H1 (cell line): ENCODE measurements around the gene SEPTIN7. TPM values are rescaled to one million over a fixed set of nuclear protein-coding genes. Genes with fewer than 3 reads are reported as not detected.

Source experiments
- CTCF ChIA-PET: fragments of 300-600 bp; sonication (Branson Sonifier 250); formaldehyde crosslinking; loops from one replicate; lab custom pipeline; 2021; ENCODE audit not compliant: partially characterized antibody; lab: Charles Lee
- POLR2A ChIA-PET: fragments of 300-600 bp; sonication (Branson Sonifier 250); formaldehyde crosslinking; loops from one replicate; lab custom pipeline; 2021; ENCODE audit warnings: inconsistent platforms; ENCODE audit not compliant: partially characterized antibody; lab: Charles Lee
- DNase-seq, 2 experiments: peaks; one replicate each; pipeline versions ENCODE4 v3.0.0 to v3.0.0-alpha.2; 2010 to 2022; ENCODE audit warnings: low spot score in 2 of 2, low read depth in 1 of 2, mixed read lengths in 1 of 2
- FAIRE-seq: peaks from 2 replicates; lab custom pipeline; 2011; peaks lifted over from hg19 to GRCh38; lab: Jason Lieb, UNC
- H2AFZ ChIP-seq: 2 replicates; pipeline ENCODE4 v1.8.1; 2012; ENCODE audit warnings: low read length, inconsistent platforms
- H2AK5ac ChIP-seq: 2 replicates; pipeline ENCODE4 v1.6.1; 2013; ENCODE audit warnings: low read depth, low read length
- H2BK120ac ChIP-seq: replicated peaks from 2 replicates; pipeline ENCODE3; 2013; ENCODE audit warnings: low read depth, low read length, inconsistent platforms
- H2BK12ac ChIP-seq: 2 replicates; pipeline ENCODE4 v1.6.1; 2013; ENCODE audit warnings: low read depth, low read length
- H2BK15ac ChIP-seq: 2 replicates; pipeline ENCODE4 v1.6.1; 2013; ENCODE audit warnings: low read length
- H2BK20ac ChIP-seq: 2 replicates; pipeline ENCODE4 v1.6.1; 2013; ENCODE audit warnings: low read length
- H2BK5ac ChIP-seq: 2 replicates; pipeline ENCODE4 v1.6.1; 2013; ENCODE audit warnings: low read depth, low read length
- H3K14ac ChIP-seq: 2 replicates; pipeline ENCODE4 v1.6.1; 2013; ENCODE audit warnings: inconsistent platforms; ENCODE audit not compliant: insufficient read length
- H3K18ac ChIP-seq: 2 replicates; pipeline ENCODE4 v1.6.1; 2013; ENCODE audit warnings: low read length; ENCODE audit errors: extremely low read depth
- H3K23ac ChIP-seq: 2 replicates; pipeline ENCODE4 v1.6.1; 2013; ENCODE audit warnings: inconsistent platforms; ENCODE audit not compliant: insufficient read length
- H3K23me2 ChIP-seq: 2 replicates; pipeline ENCODE4 v1.6.1; 2013; ENCODE audit warnings: low read depth, low read length
- H3K27ac ChIP-seq: 2 replicates; pipeline ENCODE4 v1.6.1; 2011; ENCODE audit warnings: low read depth, low read length, inconsistent platforms
- H3K27me3 ChIP-seq, 4 experiments: replicated peaks in 1 of 4; 1 replicate in 1 of 4; 2 replicates in 3 of 4; pipeline versions ENCODE4 v1.6.1 to v1.8.1; 2011 to 2013; ENCODE audit warnings: low read length in 3 of 4, mild to moderate bottlenecking in 3 of 4, inconsistent platforms in 2 of 4, mixed read lengths in 2 of 4, moderate library complexity in 1 of 4; ENCODE audit not compliant: control insufficient read depth in 3 of 4, insufficient read depth in 3 of 4; ENCODE audit errors: extremely low read depth in 1 of 4
- H3K36me3 ChIP-seq, 4 experiments: 2 replicates each; pipeline versions ENCODE4 v1.6.1 to v1.8.1; 2011 to 2013; ENCODE audit warnings: mild to moderate bottlenecking in 4 of 4, low read length in 3 of 4, moderate library complexity in 2 of 4, control low read depth in 1 of 4, inconsistent platforms in 1 of 4; ENCODE audit not compliant: insufficient read depth in 4 of 4, control insufficient read depth in 2 of 4
- H3K4ac ChIP-seq: replicated peaks from 2 replicates; pipeline ENCODE3; 2013; ENCODE audit warnings: low read length, low read depth, mixed read lengths, inconsistent platforms; ENCODE audit not compliant: insufficient read length
- H3K4me1 ChIP-seq, 4 experiments: replicated peaks in 1 of 4; 1 replicate in 1 of 4; 2 replicates in 3 of 4; pipeline versions ENCODE4 v1.6.1 to v1.8.1; 2011 to 2013; ENCODE audit warnings: low read length in 3 of 4, inconsistent platforms in 2 of 4, mixed read lengths in 1 of 4; ENCODE audit not compliant: insufficient read depth in 4 of 4, control insufficient read depth in 3 of 4
- H3K4me2 ChIP-seq, 2 experiments: 2 replicates each; pipeline versions ENCODE4 v1.6.1 to v1.8.1; 2011 to 2013; ENCODE audit warnings: low read depth in 2 of 2, low read length in 2 of 2, control low read depth in 1 of 2, inconsistent platforms in 1 of 2, mild to moderate bottlenecking in 1 of 2; ENCODE audit not compliant: insufficient read depth in 1 of 2
- H3K4me3 ChIP-seq, 4 experiments: fragments of 200-600, 300-600 bp in 1 of 4; sonication (generic), shearing (Covaris generic), sonication (Bioruptor Twin) in 1 of 4; 2 replicates each; pipeline versions ENCODE4 v1.5.1 to v1.8.1; 2011 to 2016; ENCODE audit warnings: low read length in 4 of 4, low read depth in 3 of 4, control low read depth in 2 of 4, inconsistent platforms in 2 of 4, mild to moderate bottlenecking in 2 of 4, mixed read lengths in 1 of 4, moderate library complexity in 1 of 4; ENCODE audit not compliant: insufficient read depth in 2 of 4; ENCODE audit errors: extremely low read depth in 1 of 4
- H3K56ac ChIP-seq: replicated peaks from 2 replicates; pipeline ENCODE3; 2013; ENCODE audit warnings: low read depth, mild to moderate bottlenecking, mixed read lengths, low read length, inconsistent platforms; ENCODE audit not compliant: insufficient read length
- H3K79me1 ChIP-seq: 2 replicates; pipeline ENCODE4 v1.6.1; 2013; ENCODE audit warnings: low read depth, low read length, control low read depth
- H3K79me2 ChIP-seq, 2 experiments: 2 replicates each; pipeline versions ENCODE4 v1.6.1 to v1.8.1; 2012 to 2013; ENCODE audit warnings: low read length in 2 of 2, mild to moderate bottlenecking in 2 of 2, inconsistent platforms in 1 of 2; ENCODE audit not compliant: insufficient read depth in 2 of 2, control insufficient read depth in 1 of 2
- H3K9ac ChIP-seq, 4 experiments: replicated peaks in 1 of 4; 1 replicate in 1 of 4; 2 replicates in 3 of 4; pipeline versions ENCODE4 v1.6.1 to v1.8.1; 2011 to 2013; ENCODE audit warnings: low read depth in 3 of 4, low read length in 3 of 4, control low read depth in 2 of 4, mild to moderate bottlenecking in 2 of 4, moderate library complexity in 2 of 4, inconsistent platforms in 1 of 4; ENCODE audit errors: extremely low read depth in 1 of 4
- H3K9me3 ChIP-seq, 2 experiments: 2 replicates each; pipeline versions ENCODE4 v1.6.1 to v1.8.1; 2012 to 2013; ENCODE audit warnings: mild to moderate bottlenecking in 2 of 2, moderate library complexity in 2 of 2, control low read depth in 1 of 2, inconsistent platforms in 1 of 2, low read depth in 1 of 2, low read length in 1 of 2, mixed read lengths in 1 of 2; ENCODE audit not compliant: insufficient read depth in 2 of 2
- H4K20me1 ChIP-seq, 2 experiments: replicated peaks in 1 of 2; 2 replicates each; pipeline versions ENCODE3 to v1.8.1; 2011 to 2013; ENCODE audit warnings: inconsistent platforms in 2 of 2, low read length in 2 of 2, mild to moderate bottlenecking in 1 of 2; ENCODE audit not compliant: insufficient read depth in 2 of 2, control insufficient read depth in 1 of 2
- H4K5ac ChIP-seq: 2 replicates; pipeline ENCODE4 v1.6.1; 2013; ENCODE audit warnings: low read length, low read depth, mixed read lengths, inconsistent platforms; ENCODE audit not compliant: insufficient read length
- H4K8ac ChIP-seq: 2 replicates; pipeline ENCODE4 v1.8.0; 2013; ENCODE audit warnings: mild to moderate bottlenecking, moderate library complexity, low read length, inconsistent platforms; ENCODE audit not compliant: insufficient read depth; ENCODE audit errors: extremely low read depth
- H4K91ac ChIP-seq: replicated peaks from 2 replicates; pipeline ENCODE3; 2013; ENCODE audit warnings: low read length, mixed read lengths, inconsistent platforms; ENCODE audit not compliant: insufficient read length
- BACH1 ChIP-seq: IDR thresholded peaks from 2 replicates; pipeline ENCODE4 v1.6.1; 2012; ENCODE audit warnings: low read length, improper control_type of control experiment
- CBX5 ChIP-seq: fragments of 300-800, 300-1000 bp; sonication (generic); IDR thresholded peaks from 2 replicates; pipeline ENCODE4 v1.7.1; 2016; ENCODE audit warnings: antibody characterized with exemption, low read length, low read depth
- KDM1A ChIP-seq: fragments of 200-600, 300-600 bp; sonication (generic); IDR thresholded peaks from 2 replicates; pipeline ENCODE4 v1.7.1; 2016; ENCODE audit warnings: mild to moderate bottlenecking, low read length, borderline replicate concordance
- KDM5A ChIP-seq: fragments of 200-600 bp; IDR thresholded peaks from 2 replicates; pipeline ENCODE4 v1.7.1; 2012; ENCODE audit warnings: mild to moderate bottlenecking, low read length, inconsistent platforms, mixed read lengths
- NANOG ChIP-seq: IDR thresholded peaks from 2 replicates; pipeline ENCODE4 v1.6.1; 2011; ENCODE audit warnings: low read length, low read depth, mild to moderate bottlenecking, inconsistent platforms; ENCODE audit not compliant: insufficient read depth, poor library complexity, severe bottlenecking
- PHF8 ChIP-seq: fragments of 200-600 bp; sonication (generic); conservative IDR thresholded peaks from 2 replicates; pipeline ENCODE4 v1.7.1; 2012; ENCODE audit warnings: low read depth, mild to moderate bottlenecking, inconsistent platforms, low read length, moderate library complexity
- POLR2A ChIP-seq, 2 experiments: IDR thresholded peaks; 1 replicate in 1 of 2; 2 replicates in 1 of 2; pipeline ENCODE4 v1.6.1; 2011; ENCODE audit warnings: low read depth in 2 of 2, low read length in 2 of 2, mild to moderate bottlenecking in 2 of 2; ENCODE audit errors: control extremely low read depth in 1 of 2
- RXRA ChIP-seq: IDR thresholded peaks from 2 replicates; pipeline ENCODE4 v1.6.1; 2011; ENCODE audit warnings: low read depth, mild to moderate bottlenecking, low read length, moderate library complexity; ENCODE audit not compliant: insufficient read depth
- SIRT6 ChIP-seq: IDR thresholded peaks from one replicate; pipeline ENCODE4 v1.7.1; 2012; ENCODE audit warnings: low read length, inconsistent platforms
- SIX5 ChIP-seq: IDR thresholded peaks from 2 replicates; pipeline ENCODE4 v1.6.1; 2011; ENCODE audit warnings: mild to moderate bottlenecking, low read depth, low read length
- SRF ChIP-seq: IDR thresholded peaks from 2 replicates; pipeline ENCODE4 v1.6.1; 2011; ENCODE audit warnings: mild to moderate bottlenecking, low read depth, low read length, moderate library complexity
- TAF1 ChIP-seq: IDR thresholded peaks from 2 replicates; pipeline ENCODE4 v1.6.1; 2011; ENCODE audit warnings: mild to moderate bottlenecking, low read depth, low read length
- TEAD4 ChIP-seq: IDR thresholded peaks from 2 replicates; pipeline ENCODE4 v1.6.1; 2012; ENCODE audit warnings: low read depth, low read length, inconsistent platforms, mixed read lengths
- WGBS, 2 experiments: shearing (Covaris generic) in 1 of 2; methylation state at CpG; one replicate each; pipeline versions ENCODE4 v1.1.6 to v1.1.7; 2013 to 2015; ENCODE audit warnings: low lambda C conversion rate in 2 of 2, mixed read lengths in 2 of 2, inconsistent platforms in 1 of 2, low coverage in 1 of 2, missing lambda C conversion rate in 1 of 2; ENCODE audit not compliant: insufficient replicate concordance in 2 of 2, insufficient coverage in 1 of 2, insufficient read length in 1 of 2; ENCODE audit errors: extremely low coverage in 1 of 2, missing lambda C conversion rate in 1 of 2; 5-methylcytosine and 5-hydroxymethylcytosine counted together
- polyA plus RNA-seq, 7 experiments: library from polyadenylated mRNA; depleted of rRNA in 3 of 7; stranded (reverse) in 5 of 7; unstranded in 2 of 7; fragments of >200 nt in 5 of 7; fragments of 200-250 nt in 2 of 7; gene quantifications; 1 replicate in 5 of 7; 2 replicates in 1 of 7; 4 replicates in 1 of 7; pipeline versions ENCODE4 v1.2.1 to v1.2.3, GENCODE V29; 2011 to 2013; ENCODE audit warnings: missing spikeins in 2 of 7, mixed read lengths in 2 of 7
- total RNA-seq: library from RNA; stranded (reverse); fragmentation: NEBNext Ultra II Directional; extraction: Animal tissue kit (Norgen Biotek cat#: 25700); gene quantifications from 2 replicates; pipeline ENCODE4 v1.2.1, GENCODE V29; 2021
- TF ChIP-seq, protein P1 (sequence below): IDR thresholded peaks from 2 replicates; pipeline ENCODE4 v1.6.1; 2012; ENCODE audit warnings: inconsistent platforms
- TF ChIP-seq, protein P2 (sequence below): IDR thresholded peaks from 2 replicates; pipeline ENCODE4 v1.6.1; 2011; ENCODE audit warnings: low read depth, mild to moderate bottlenecking, low read length; ENCODE audit not compliant: insufficient read depth

SEPTIN7 gene
- total and polyA plus RNA-seq, 2 of the 8 experiments (the other 6 are each of a cell fraction or from before 2014, with no cell fraction given), result 85.3 to 183 TPM

DNA sequence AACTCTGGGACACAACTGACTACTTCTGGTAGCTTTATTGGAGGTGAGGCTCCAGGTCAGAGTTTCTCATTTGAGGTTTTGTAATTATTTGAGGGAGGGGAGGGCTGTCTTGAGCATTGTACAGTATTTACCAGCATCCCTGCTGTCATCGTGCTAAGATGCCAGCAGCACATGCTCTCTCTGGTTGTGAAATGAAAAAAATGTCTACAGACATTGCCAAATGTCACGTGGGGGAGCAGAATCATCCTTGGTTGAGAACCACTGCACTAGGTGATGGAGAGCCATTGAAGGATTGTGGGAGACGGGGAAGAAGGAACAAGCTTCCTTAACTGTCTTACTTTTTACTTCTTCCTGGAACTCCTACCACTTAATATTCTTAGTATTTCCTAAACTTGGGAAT, 5.0 kb downstream of the SEPTIN7 start:
- Histone ChIP-seq H2BK12ac (no peak overlapping the region), H4K91ac (no peak overlapping the region), H3K23me2 (no peaks in the 10 kb centered on the region), H3K56ac (no peak overlapping the region), H3K9me3 (no peaks in the 10 kb centered on the region), H3K23ac (no peak overlapping the region), H3K18ac (no peak overlapping the region), H2BK120ac (no peak overlapping the region), H3K36me3 (no peaks in the 10 kb centered on the region), H3K27ac (no peak overlapping the region), H2BK20ac (no peak overlapping the region), H2BK5ac (no peak overlapping the region), H3K4me2 (no peak overlapping the region), H2AK5ac (no peak overlapping the region), H3K79me2 (peaks cover 31 to 89% of the 10 kb centered on the region in 2 experiments), H2BK15ac (no peak overlapping the region), H4K8ac (no peak overlapping the region), H4K5ac (no peak overlapping the region), H3K4me3 (no peak overlapping the region), H4K20me1 (peaks cover 2 to 10% of the 10 kb centered on the region in 2 experiments), H3K27me3 (no peaks in the 10 kb centered on the region), H3K4ac (no peak overlapping the region), H3K4me1 (peaks cover 0 to 7% (median 1%) of the 10 kb centered on the region in 4 experiments; a peak in 3 of 7 replicates), H3K14ac (no peak overlapping the region), H3K9ac (no peak overlapping the region), H2AFZ (no peak overlapping the region), H3K79me1 (no peaks in the 10 kb centered on the region; the same call in none of the 2 replicates)
- DNase-seq (no peak), FAIRE-seq (no peak)
- 94% methylated on average over 3 of the region's 3 CpGs; no CpG with 5 or more reads in 1 of the 2 experiments for WGBS, 2 experiments
- CTCF ChIA-PET, result interaction anchor here (1.3 to 3.9 kb wide), 2 partner anchors 96 to 212 kb away, joined by 3 to 18 read pairs; no protein-coding TSS in a partner anchor
- POLR2A ChIA-PET, result no interaction called here
- TF ChIP-seq NANOG (no peak), KDM5A (no peak), PHF8 (no peak), CBX5 (no peak), RXRA (no peak), TEAD4 (no peak), TAF1 (no peak), SIRT6 (no peak), BACH1 (no peak), SIX5 (no peak), SRF (no peak), KDM1A (no peak), POLR2A (IDR thresholded peaks at IDR 0.05; ENCODE audit: control extremely low read depth in 1 of 2, low read depth in 2 of 2, low read length in 2 of 2) (no peak)
- TF ChIP-seq, protein P1, sequence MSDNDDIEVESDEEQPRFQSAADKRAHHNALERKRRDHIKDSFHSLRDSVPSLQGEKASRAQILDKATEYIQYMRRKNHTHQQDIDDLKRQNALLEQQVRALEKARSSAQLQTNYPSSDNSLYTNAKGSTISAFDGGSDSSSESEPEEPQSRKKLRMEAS, result no peak
- TF ChIP-seq, protein P2, sequence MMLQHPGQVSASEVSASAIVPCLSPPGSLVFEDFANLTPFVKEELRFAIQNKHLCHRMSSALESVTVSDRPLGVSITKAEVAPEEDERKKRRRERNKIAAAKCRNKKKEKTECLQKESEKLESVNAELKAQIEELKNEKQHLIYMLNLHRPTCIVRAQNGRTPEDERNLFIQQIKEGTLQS, result no peak
